ENCODE data around the gene ZBTB12. TPM values are rescaled to one million over a fixed set of nuclear protein-coding genes. Genes with fewer than 3 reads are reported as not detected.
"Not testable (repeated sequence)": the region's sequence is repeated elsewhere in the genome, so short reads cannot be mapped to it uniquely, and the experiment has no call there.

Gene ZBTB12
- total and polyA plus RNA-seq, 4 experiments from 2014 or later = 2.4 to 2.5 TPM; not detected in 2

DNA sequence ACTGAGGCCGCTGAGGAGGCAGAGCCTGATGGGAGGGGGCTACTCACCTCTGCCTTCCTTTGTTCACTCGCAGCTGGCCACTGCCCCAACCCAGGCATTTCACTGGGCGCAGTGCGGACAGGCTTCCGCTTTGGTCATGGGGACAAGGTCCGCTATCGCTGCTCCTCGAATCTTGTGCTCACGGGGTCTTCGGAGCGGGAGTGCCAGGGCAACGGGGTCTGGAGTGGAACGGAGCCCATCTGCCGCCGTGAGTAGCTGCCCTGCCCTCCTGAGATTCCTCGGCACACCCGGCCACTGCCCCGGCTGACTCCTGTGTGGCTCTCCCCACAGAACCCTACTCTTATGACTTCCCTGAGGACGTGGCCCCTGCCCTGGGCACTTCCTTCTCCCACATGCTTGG, 31.7 kb upstream of the ZBTB12 start:
- H3K36me3 ChIP-seq (ENCODE audit: insufficient read depth, low read length) = no peaks in the 10 kb centered on the region
- no peak for DNase-seq
- H3K9me3 Mint-ChIP-seq = no peaks in the 10 kb centered on the region
- no peaks in the 10 kb centered on the region for H3K9me3 ChIP-seq (ENCODE audit: control insufficient read depth in 1 of 2, low read length in 2 of 2)
- no peak overlapping the region for H3K4me3 Mint-ChIP-seq
- H3K27me3 Mint-ChIP-seq = peaks cover 0 to 3% of the 10 kb centered on the region in 2 donors
- POLR2A ChIA-PET (ENCODE audit: partially characterized antibody) = no interaction called here
- H3K36me3 Mint-ChIP-seq = no peaks in the 10 kb centered on the region
- H3K4me1 ChIP-seq (ENCODE audit: insufficient read depth, low read length) = no peaks in the 10 kb centered on the region
- intact Hi-C loops (cut with micrococcal nuclease) = no loop called here
- CTCF ChIA-PET (ENCODE audit: partially characterized antibody) = no interaction called here
- no peak overlapping the region for H3K4me3 ChIP-seq (ENCODE audit: low read length in 2 of 2)
- H3K27ac Mint-ChIP-seq = peak overlapping the region in 1 of 7 donors; percentile 42
- no peak overlapping the region for H3K27ac ChIP-seq (ENCODE audit: low read depth, low read length)
- no peaks in the 10 kb centered on the region for H3K27me3 ChIP-seq (ENCODE audit: insufficient read depth, low read length)
- no peaks in the 10 kb centered on the region for H3K4me1 Mint-ChIP-seq

DNA sequence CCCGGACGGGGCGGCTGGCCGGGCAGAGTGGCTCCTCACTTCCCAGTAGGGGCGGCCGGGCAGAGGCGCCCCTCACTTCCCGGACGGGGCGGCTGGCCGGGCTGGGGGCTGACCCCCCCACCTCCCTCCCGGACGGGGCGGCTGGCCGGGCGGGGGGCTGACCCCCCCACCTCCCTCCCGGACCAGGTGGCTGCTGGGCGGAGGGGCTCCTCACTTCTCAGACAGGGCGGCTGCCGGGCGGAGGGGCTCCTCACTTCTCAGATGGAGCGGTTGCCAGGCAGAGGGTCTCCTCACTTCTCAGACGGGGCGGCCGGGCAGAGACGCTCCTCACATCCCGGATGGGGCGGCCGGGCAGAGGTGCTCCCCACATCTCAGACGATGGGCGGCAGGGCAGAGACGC, 30.3 kb upstream of the ZBTB12 start:
- H3K4me3 ChIP-seq (ENCODE audit: low read length in 2 of 2); H3K4me1 ChIP-seq (ENCODE audit: insufficient read depth, low read length); H3K27ac ChIP-seq (ENCODE audit: low read depth, low read length); H3K9me3 Mint-ChIP-seq; intact Hi-C loops (cut with micrococcal nuclease); DNase-seq; H3K4me1 Mint-ChIP-seq; CTCF ChIA-PET (ENCODE audit: partially characterized antibody); POLR2A ChIA-PET (ENCODE audit: partially characterized antibody); H3K4me3 Mint-ChIP-seq; H3K27me3 Mint-ChIP-seq; H3K9me3 ChIP-seq (ENCODE audit: control insufficient read depth in 1 of 2, low read length in 2 of 2); H3K36me3 Mint-ChIP-seq; H3K27me3 ChIP-seq (ENCODE audit: insufficient read depth, low read length); H3K27ac Mint-ChIP-seq; H3K36me3 ChIP-seq (ENCODE audit: insufficient read depth, low read length): not testable (repeated sequence)

DNA sequence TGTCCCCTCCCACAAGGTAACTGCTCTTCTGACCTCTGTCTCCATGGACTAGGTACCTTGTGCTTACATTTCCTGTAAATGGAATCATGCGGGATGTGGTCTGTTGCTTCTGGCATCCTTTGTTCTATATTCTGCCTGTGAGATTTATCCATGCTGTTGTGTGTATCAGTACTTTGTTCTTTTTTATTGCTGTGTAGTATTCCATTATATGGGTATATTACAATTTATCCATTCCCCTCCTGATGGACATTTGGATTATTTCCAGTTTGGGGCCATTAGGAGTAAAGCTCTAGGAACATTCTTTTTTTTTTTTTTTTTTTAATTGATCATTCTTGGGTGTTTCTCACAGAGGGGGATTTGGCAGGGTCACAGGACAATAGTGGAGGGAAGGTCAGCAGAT, 29.1 kb upstream of the ZBTB12 start:
- no peak overlapping the region for H3K4me3 Mint-ChIP-seq
- no peaks in the 10 kb centered on the region for H3K4me1 Mint-ChIP-seq
- H3K27me3 Mint-ChIP-seq = peaks cover 0 to 3% of the 10 kb centered on the region in 2 donors
- DNase-seq = no peak
- ChIA-PET CTCF (ENCODE audit: partially characterized antibody) (no interaction called here), POLR2A (ENCODE audit: partially characterized antibody) (no interaction called here)
- intact Hi-C loops (cut with micrococcal nuclease) = no loop called here
- H3K27me3 ChIP-seq (ENCODE audit: insufficient read depth, low read length) = no peaks in the 10 kb centered on the region
- H3K27ac ChIP-seq (ENCODE audit: low read depth, low read length) = no peak overlapping the region
- H3K27ac Mint-ChIP-seq = peak overlapping the region in 1 of 7 donors; percentile 63
- H3K4me3 ChIP-seq (ENCODE audit: low read length in 2 of 2) = no peak overlapping the region
- H3K9me3 ChIP-seq (ENCODE audit: control insufficient read depth in 1 of 2, low read length in 2 of 2) = no peaks in the 10 kb centered on the region
- H3K9me3 Mint-ChIP-seq = no peaks in the 10 kb centered on the region
- no peaks in the 10 kb centered on the region for H3K36me3 Mint-ChIP-seq
- no peaks in the 10 kb centered on the region for H3K4me1 ChIP-seq (ENCODE audit: insufficient read depth, low read length)
- no peaks in the 10 kb centered on the region for H3K36me3 ChIP-seq (ENCODE audit: insufficient read depth, low read length)

DNA sequence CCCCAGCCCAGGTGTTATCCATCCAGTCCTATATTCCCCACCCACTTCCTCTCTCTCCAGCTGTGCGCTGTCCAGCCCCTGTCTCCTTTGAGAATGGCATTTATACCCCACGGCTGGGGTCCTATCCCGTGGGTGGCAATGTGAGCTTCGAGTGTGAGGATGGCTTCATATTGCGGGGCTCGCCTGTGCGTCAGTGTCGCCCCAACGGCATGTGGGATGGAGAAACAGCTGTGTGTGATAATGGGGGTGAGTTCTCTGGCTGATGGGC, 26.7 kb upstream of the ZBTB12 start:
- Mint-ChIP-seq H3K9me3 (no peaks in the 10 kb centered on the region), H3K4me3 (no peak overlapping the region), H3K4me1 (no peaks in the 10 kb centered on the region), H3K27ac (no peak overlapping the region), H3K27me3 (peaks cover 0 to 1% of the 10 kb centered on the region in 2 donors), H3K36me3 (no peaks in the 10 kb centered on the region)
- H3K27me3 ChIP-seq (ENCODE audit: insufficient read depth, low read length) = no peaks in the 10 kb centered on the region
- H3K4me3 ChIP-seq (ENCODE audit: low read length in 2 of 2) = no peak overlapping the region
- H3K36me3 ChIP-seq (ENCODE audit: insufficient read depth, low read length) = no peaks in the 10 kb centered on the region
- intact Hi-C loops (cut with micrococcal nuclease) = no loop called here
- ChIA-PET POLR2A (ENCODE audit: partially characterized antibody) (no interaction called here), CTCF (ENCODE audit: partially characterized antibody) (no interaction called here)
- no peak for DNase-seq
- H3K4me1 ChIP-seq (ENCODE audit: insufficient read depth, low read length) = no peaks in the 10 kb centered on the region
- H3K27ac ChIP-seq (ENCODE audit: low read depth, low read length) = no peak overlapping the region
- no peaks in the 10 kb centered on the region for H3K9me3 ChIP-seq (ENCODE audit: control insufficient read depth in 1 of 2, low read length in 2 of 2)

DNA sequence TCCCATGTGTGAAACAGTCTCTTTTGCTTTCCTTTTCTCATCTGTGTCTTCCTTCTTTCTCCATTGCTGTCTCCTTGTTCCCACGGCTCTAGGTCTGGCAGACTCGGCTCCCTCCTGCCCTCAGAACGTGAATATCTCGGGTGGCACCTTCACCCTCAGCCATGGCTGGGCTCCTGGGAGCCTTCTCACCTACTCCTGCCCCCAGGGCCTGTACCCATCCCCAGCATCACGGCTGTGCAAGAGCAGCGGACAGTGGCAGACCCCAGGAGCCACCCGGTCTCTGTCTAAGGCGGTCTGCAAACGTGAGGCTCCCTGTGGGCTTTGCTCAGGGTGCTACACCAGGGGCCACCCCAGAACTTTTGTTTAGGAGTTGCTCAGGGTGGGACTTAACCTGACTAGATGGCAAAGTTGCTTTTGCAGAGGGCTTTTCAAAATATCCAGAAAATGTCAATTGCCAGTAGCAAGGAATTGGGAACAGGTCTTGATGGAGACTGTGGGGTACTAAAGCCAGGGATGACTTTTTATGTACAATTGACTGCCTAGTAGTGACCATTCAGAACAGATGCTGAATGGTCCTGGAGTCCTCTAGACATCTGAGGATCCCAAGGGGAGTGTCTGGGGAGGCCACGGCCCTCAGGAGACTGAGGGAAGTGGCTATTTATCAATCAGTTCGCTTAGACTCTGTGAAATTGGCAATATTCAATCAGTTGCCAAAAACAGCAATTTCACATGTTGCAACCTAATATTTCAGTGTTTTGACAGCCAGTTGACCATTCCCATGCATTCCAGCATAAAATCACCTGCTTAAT, 26.2 kb upstream of the ZBTB12 start:
- POLR2A ChIA-PET (ENCODE audit: partially characterized antibody) = no interaction called here
- no peaks in the 10 kb centered on the region for H3K36me3 Mint-ChIP-seq
- Histone ChIP-seq H3K9me3 (ENCODE audit: control insufficient read depth in 1 of 2, low read length in 2 of 2) (no peaks in the 10 kb centered on the region), H3K27ac (ENCODE audit: low read depth, low read length) (no peak overlapping the region), H3K4me1 (ENCODE audit: insufficient read depth, low read length) (no peaks in the 10 kb centered on the region), H3K4me3 (ENCODE audit: low read length in 2 of 2) (no peak overlapping the region), H3K36me3 (ENCODE audit: insufficient read depth, low read length) (no peaks in the 10 kb centered on the region), H3K27me3 (ENCODE audit: insufficient read depth, low read length) (no peaks in the 10 kb centered on the region)
- no peaks in the 10 kb centered on the region for H3K4me1 Mint-ChIP-seq
- H3K9me3 Mint-ChIP-seq = no peaks in the 10 kb centered on the region
- intact Hi-C loops (cut with micrococcal nuclease) = no loop called here
- CTCF ChIA-PET (ENCODE audit: partially characterized antibody) = no interaction called here
- H3K4me3 Mint-ChIP-seq = no peak overlapping the region
- no peak for DNase-seq
- peaks cover 0 to 1% of the 10 kb centered on the region in 2 donors for H3K27me3 Mint-ChIP-seq
- no peak overlapping the region for H3K27ac Mint-ChIP-seq

DNA sequence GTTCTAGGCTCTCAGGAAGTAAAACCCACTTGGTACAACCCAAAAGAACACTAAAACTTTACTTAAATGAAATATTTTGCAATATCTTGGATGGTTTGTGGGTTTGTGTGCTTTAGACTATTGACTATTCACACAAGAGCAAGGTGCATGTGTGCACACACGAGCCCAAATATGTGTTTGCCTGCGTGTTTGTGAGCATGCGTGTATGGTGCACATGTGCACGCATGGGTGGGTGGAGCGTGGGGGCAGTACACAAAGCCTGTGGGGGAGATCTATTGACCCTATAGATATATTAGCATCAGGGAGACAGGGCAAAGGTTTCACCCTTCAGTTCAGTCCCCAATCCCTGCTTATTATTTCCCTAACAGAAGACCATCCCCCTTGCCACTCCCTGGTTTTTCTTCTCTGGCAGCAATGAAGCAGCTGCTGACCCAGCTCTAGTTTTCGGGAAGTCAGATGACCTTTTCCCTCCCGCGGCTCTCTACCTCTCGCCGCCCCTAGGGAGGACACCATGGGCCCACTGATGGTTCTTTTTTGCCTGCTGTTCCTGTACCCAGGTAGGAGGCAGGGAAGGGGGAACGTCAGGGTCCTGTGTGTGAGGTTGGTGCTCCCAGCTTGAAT, 25.5 kb upstream of the ZBTB12 start, which contains the start of gene C2:
TSS of gene C2 (plus strand) at position 476 of the 621 bp plus-strand sequence. CDS start at position 512, 36 bp downstream.
- CTCF ChIA-PET (ENCODE audit: partially characterized antibody) = no interaction called here
- POLR2A ChIA-PET (ENCODE audit: partially characterized antibody) = no interaction called here
- H3K4me3 Mint-ChIP-seq = no peak within 1 kb of the TSS
- Histone ChIP-seq H3K27ac (ENCODE audit: low read depth, low read length) (no peak within 1 kb of the TSS), H3K4me3 (ENCODE audit: low read length in 2 of 2) (no peak within 1 kb of the TSS), H3K4me1 (ENCODE audit: insufficient read depth, low read length) (no peaks in the 10 kb centered on the region), H3K9me3 (ENCODE audit: control insufficient read depth in 1 of 2, low read length in 2 of 2) (no peaks in the 10 kb centered on the region), H3K36me3 (ENCODE audit: insufficient read depth, low read length) (no peaks in the 10 kb centered on the region), H3K27me3 (ENCODE audit: insufficient read depth, low read length) (no peaks in the 10 kb centered on the region)
- H3K4me1 Mint-ChIP-seq = no peaks in the 10 kb centered on the region
- H3K27ac Mint-ChIP-seq = no peak within 1 kb of the TSS
- intact Hi-C loops (cut with micrococcal nuclease) = no loop called here
- H3K36me3 Mint-ChIP-seq = no peaks in the 10 kb centered on the region
- H3K27me3 Mint-ChIP-seq = peaks cover 0 to 1% of the 10 kb centered on the region in 2 donors
- DNase-seq = no peak
- no peaks in the 10 kb centered on the region for H3K9me3 Mint-ChIP-seq

DNA sequence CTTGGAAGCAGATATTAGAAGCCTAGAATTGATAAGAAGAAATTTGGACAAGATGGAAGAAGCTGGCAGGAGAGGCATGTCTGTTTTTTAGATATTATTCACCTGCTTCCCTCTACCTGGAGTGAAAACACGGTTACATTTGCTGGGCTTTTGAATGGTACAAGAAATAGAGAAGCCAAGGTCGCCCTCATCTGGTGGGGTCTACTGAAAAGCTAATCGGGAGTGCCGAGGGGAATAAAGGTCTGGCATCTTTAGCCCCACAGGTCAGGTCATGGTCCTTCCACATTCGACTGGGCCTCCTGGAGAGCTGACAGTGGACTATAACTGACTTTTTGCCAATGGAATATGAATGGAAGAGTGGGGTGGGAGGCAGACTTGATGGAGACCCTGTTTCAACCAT, 21.1 kb upstream of the ZBTB12 start:
- Histone ChIP-seq H3K9me3 (ENCODE audit: control insufficient read depth in 1 of 2, low read length in 2 of 2) (no peaks in the 10 kb centered on the region), H3K4me1 (ENCODE audit: insufficient read depth, low read length) (no peaks in the 10 kb centered on the region), H3K4me3 (ENCODE audit: low read length in 2 of 2) (no peak overlapping the region), H3K36me3 (ENCODE audit: insufficient read depth, low read length) (no peaks in the 10 kb centered on the region), H3K27ac (ENCODE audit: low read depth, low read length) (no peak overlapping the region), H3K27me3 (ENCODE audit: insufficient read depth, low read length) (no peaks in the 10 kb centered on the region)
- H3K4me1 Mint-ChIP-seq = no peaks in the 10 kb centered on the region
- CTCF ChIA-PET (ENCODE audit: partially characterized antibody) = interaction anchor here (1.3 to 1.5 kb wide), 2 partner anchors 33 to 193 kb away, joined by 3 to 4 read pairs; no protein-coding TSS in a partner anchor
- H3K4me3 Mint-ChIP-seq = no peak overlapping the region
- H3K9me3 Mint-ChIP-seq = no peaks in the 10 kb centered on the region
- peak overlapping the region in 1 of 7 donors; percentile 7 for H3K27ac Mint-ChIP-seq
- H3K27me3 Mint-ChIP-seq = no peaks in the 10 kb centered on the region
- DNase-seq = peak in 1 of 5 donors; percentile 19
- intact Hi-C loops (cut with micrococcal nuclease) = no loop called here
- H3K36me3 Mint-ChIP-seq = no peaks in the 10 kb centered on the region
- POLR2A ChIA-PET (ENCODE audit: partially characterized antibody) = no interaction called here
